Activated CD8-positive, alpha-beta memory T cell treated with anti-CD3 and anti-CD28 coated beads, Interleukin-2, amount 50 U/mL, for 48 hours (primary cell): ENCODE measurements around the gene LTB4R.

Source experiments
- DNase-seq: peaks from one replicate; pipeline ENCODE4 v3.0.0-alpha.2; 2020

LTB4R gene

GRCh38 chr14:24304019-24304387 lies 7.3 kb upstream of the LTB4R start:
- no peak for DNase-seq

GRCh38 chr14:24307156-24307574 lies 4.1 kb upstream of the LTB4R start:
- DNase-seq, result no peak

- peak; percentile 78 for DNase-seq
Measured at GRCh38 chr14:24307575-24308341, 3.5 kb upstream of the LTB4R start, which contains the start of gene CIDEB. CIDEB (minus strand) TSS chr14:24307977; CDS start chr14:24307858, 119 bp downstream.

- DNase-seq, result no peak
Measured at GRCh38 chr14:24308342-24309124, 2.8 kb upstream of the LTB4R start.

GRCh38 chr14:24309538-24310264 lies 1.6 kb upstream of the LTB4R start, which contains the start of gene LTB4R2:
LTB4R2 (plus strand) TSS chr14:24310140; CDS start chr14:24310665, 525 bp downstream.
- DNase-seq, result no peak

- DNase-seq, result no peak
Measured at GRCh38 chr14:24310265-24310645, 1.0 kb upstream of the LTB4R start.

GRCh38 chr14:24311837-24312615 lies 724 bp downstream of the LTB4R start:
- DNase-seq, result no peak

- no peak for DNase-seq
Measured at GRCh38 chr14:24312736-24313507, 1.6 kb downstream of the LTB4R start.

- DNase-seq, result no peak
Measured at GRCh38 chr14:24313913-24314312, 2.6 kb downstream of the LTB4R start.

- no peak for DNase-seq
Measured at GRCh38 chr14:24314377-24315193, 3.3 kb downstream of the LTB4R start.

GRCh38 chr14:24315243-24315806 lies 4.0 kb downstream of the LTB4R start:
- no peak for DNase-seq

GRCh38 chr14:24315807-24316596 lies 4.7 kb downstream of the LTB4R start:
- no peak for DNase-seq

GRCh38 chr14:24316597-24316950 lies 5.3 kb downstream of the LTB4R start:
- DNase-seq, result no peak

- DNase-seq, result no peak
Measured at GRCh38 chr14:24317141-24317928, 6.0 kb downstream of the LTB4R start.

GRCh38 chr14:24321212-24321975 lies 10.1 kb downstream of the LTB4R start:
- DNase-seq, result no peak

- DNase-seq, result no peak
Measured at GRCh38 chr14:24322672-24323071, 11.4 kb downstream of the LTB4R start.

GRCh38 chr14:24323341-24323740 lies 12.0 kb downstream of the LTB4R start:
- DNase-seq, result no peak

- DNase-seq, result no peak
Measured at GRCh38 chr14:24324024-24324423, 12.7 kb downstream of the LTB4R start.
